ENCODE data around the gene RPL12.

RPL12 gene

DNA sequence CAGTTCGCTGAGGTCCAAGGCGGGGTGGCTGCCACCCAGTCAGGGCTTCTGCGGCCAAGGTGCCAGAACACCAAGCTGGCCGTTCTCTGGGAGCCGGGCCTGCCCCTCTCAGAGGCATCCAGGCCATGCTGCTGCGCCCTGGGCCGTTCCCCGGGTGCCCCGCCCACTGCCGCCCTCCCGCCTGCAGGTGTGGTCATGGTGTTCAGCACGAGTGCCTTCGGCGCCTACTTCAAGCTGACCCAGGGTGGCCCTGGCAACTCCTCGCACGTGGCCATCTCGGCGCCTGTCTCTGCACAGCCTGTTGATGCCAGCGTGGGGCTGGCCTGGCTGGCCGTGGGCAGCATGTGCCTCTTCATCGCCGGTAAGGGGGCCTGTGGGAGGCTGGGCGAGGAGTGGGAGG, 46.6 kb downstream of the RPL12 start:
- DNase-seq (ENCODE audit: low read depth in 2 of 2), result no peak

- no peak for DNase-seq (ENCODE audit: low read depth in 2 of 2)
These were observed 47.6 kb downstream of the RPL12 start for GRCh38 chr9:127403507-127404192.

DNA sequence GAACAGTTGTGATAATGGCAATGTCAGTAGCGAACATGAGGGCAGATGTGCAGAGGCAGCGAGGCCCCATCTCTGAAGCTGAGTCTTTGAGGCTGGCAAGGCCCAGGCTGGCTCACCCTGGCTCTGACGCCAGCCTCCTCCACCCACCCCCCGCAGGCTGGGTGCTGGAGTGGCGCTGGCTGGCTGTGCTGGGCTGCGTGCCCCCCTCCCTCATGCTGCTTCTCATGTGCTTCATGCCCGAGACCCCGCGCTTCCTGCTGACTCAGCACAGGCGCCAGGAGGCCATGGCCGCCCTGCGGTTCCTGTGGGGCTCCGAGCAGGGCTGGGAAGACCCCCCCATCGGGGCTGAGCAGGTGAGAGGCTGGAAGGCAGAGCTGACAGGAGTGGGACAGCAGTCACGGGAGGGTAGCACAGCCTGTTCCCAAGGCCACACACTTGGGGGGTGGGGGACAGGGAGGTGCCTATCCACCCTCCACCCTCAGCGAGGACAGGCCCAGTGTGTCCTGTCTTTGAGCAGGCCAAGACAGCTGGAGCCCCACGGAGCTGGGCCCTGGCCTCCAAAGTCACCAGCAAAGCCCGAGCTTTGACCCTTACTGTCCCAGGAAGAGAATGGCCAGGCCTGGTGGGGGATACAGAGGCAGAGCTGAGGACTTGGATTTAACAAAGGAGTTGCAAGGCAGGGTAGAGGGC, 48.7 kb downstream of the RPL12 start:
- DNase-seq (ENCODE audit: low read depth in 2 of 2), result no peak

DNA sequence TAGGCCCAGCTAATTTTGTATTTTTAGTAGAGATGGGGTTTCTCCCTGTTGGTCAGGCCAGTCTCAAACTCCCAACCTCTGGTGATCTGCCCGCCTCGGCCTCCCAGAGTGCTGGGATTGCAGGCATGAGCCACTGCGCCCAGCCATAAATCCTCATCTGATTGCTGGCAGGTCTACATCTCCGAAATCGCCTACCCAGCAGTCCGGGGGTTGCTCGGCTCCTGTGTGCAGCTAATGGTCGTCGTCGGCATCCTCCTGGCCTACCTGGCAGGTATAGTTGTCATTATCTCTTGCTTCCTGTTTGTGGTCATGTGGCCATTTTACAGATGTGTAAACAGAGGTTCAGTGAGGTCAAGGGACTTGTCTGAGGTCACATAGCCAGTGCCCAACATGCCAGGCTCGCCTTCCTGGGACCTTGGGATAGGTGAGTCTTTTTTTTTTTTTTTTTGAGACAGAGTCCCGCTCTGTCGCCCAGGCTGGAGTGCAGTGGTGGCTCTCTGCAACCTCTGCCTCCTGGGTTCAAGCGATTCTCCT, 51.4 kb downstream of the RPL12 start:
- no peak for DNase-seq (ENCODE audit: low read depth in 2 of 2)

DNA sequence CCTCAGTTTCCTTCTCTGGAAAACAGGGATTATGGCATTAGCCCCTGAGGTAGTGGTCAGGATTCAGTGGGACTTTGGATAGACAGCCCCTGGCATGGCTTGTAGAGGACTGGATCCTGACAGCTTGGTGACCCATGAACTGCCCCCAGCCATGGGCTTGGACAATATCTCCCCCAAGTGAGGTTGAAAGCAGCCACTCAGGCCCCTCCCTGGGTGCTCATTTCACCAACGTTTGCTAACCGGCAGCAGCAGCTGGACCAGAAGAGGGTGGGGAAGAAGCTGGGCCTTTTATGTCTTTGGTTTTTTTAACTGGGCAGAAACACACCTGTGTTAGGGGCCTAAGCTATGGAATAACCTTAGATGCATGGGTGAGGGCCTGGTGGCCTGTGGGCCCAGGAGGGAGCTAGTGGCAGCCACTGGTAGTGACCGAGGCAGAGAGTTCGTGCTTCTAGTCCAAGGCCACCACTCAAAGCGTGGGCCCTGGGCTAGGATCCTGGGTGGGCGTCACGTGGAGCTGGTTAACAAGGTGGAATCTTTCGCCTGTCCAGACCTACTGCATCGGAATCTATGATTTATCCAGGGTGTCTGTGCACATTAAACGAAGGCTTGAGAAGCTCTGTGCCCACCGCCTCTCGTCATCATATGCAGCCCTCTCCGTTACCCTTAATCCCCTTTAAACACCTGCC, 52.3 kb downstream of the RPL12 start:
- no peak for DNase-seq (ENCODE audit: low read depth in 2 of 2)

GRCh38 chr9:127398275-127398647, 52.9 kb downstream of the RPL12 start:
- no peak for DNase-seq (ENCODE audit: low read depth in 2 of 2)
